LNCaP clone FGC (cell line): ENCODE measurements around the gene KRT6C.
"Not testable (repeated sequence)": the region's sequence is repeated elsewhere in the genome, so short reads cannot be mapped to it uniquely, and the experiment has no call there.

Experiments used
- DNase-seq: peaks from one replicate; pipeline ENCODE4 v3.0.0-alpha.2; 2011; ENCODE audit warnings: low read depth
- H3K4me3 ChIP-seq: 2 replicates; pipeline ENCODE4 v1.5.1; 2011; ENCODE audit warnings: mild to moderate bottlenecking, low read depth, low read length, control low read depth
- TF ChIP-seq, protein P1 (sequence below): IDR thresholded peaks from 2 replicates; pipeline ENCODE4 v1.5.1; 2012; ENCODE audit warnings: mild to moderate bottlenecking; ENCODE audit not compliant: control insufficient read depth, insufficient read depth; ENCODE audit errors: extremely low read depth

Gene KRT6C

DNA sequence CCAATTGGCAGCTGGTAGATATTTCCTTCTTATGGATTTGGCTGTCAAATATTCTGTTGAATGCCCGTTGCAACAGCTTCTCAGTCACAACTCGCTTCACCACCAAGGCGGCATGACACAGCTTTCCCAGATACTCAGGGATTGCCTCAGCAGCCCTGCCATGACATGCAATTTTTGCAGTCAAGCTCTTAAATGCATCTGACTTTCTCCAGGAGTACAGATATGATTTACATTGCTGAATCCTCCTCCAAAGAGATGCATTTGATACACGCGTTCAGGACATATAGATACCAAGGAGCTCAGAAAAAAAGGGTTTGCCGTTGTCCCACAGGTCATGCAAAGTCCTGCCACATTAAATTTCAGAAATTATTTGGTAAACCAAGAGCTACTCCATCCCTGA lies 40.1 kb upstream of the KRT6C start:
- TF ChIP-seq, protein P1, sequence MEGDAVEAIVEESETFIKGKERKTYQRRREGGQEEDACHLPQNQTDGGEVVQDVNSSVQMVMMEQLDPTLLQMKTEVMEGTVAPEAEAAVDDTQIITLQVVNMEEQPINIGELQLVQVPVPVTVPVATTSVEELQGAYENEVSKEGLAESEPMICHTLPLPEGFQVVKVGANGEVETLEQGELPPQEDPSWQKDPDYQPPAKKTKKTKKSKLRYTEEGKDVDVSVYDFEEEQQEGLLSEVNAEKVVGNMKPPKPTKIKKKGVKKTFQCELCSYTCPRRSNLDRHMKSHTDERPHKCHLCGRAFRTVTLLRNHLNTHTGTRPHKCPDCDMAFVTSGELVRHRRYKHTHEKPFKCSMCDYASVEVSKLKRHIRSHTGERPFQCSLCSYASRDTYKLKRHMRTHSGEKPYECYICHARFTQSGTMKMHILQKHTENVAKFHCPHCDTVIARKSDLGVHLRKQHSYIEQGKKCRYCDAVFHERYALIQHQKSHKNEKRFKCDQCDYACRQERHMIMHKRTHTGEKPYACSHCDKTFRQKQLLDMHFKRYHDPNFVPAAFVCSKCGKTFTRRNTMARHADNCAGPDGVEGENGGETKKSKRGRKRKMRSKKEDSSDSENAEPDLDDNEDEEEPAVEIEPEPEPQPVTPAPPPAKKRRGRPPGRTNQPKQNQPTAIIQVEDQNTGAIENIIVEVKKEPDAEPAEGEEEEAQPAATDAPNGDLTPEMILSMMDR = no peak
- DNase-seq = no peak
- H3K4me3 ChIP-seq = no peak overlapping the region

DNA sequence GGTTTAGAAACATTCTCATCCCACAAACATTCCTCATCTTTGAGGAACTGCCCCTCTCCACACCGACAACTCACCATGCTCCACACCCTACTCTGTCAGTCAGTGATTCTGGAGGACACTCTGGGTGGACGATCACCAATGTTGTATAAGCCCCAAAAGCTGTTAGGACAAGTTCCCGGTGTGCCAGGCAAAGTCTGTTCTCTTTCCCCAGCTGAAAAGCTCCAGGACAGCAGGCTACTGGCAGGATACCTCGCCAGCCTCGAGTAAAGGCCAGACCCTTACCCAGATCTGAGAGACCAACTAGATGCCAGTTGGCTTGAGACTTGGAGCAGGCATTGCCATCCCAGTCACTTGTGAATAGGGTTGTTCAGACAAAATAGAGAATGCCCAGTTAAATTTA lies 34.6 kb upstream of the KRT6C start:
- H3K4me3 ChIP-seq = no peak overlapping the region
- DNase-seq = no peak
- TF ChIP-seq, protein P1 = no peak

GRCh38 chr12:52506858-52507715 lies 33.5 kb upstream of the KRT6C start:
- peak; percentile 10 for DNase-seq
- H3K4me3 ChIP-seq = no peak overlapping the region
- TF ChIP-seq, protein P1 = peak; percentile 57

DNA sequence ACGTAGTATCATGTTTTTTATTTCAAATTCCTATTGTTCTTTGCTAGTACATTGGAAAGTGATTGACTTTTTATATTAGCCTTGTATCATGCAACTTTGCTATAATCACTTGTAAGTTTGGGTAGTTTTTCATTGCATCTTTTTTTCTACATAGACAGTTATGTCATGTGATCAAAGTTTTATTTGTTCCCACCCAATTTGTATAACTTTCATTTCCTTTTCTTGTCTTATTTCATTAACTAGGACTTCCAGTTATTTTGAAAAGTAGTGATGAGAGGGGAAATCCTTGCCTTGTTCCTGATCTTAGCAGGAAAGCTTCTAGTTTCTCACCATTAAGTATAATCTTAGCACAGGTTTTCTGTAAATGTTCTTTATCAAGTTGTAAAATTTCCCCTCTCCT lies 29.3 kb upstream of the KRT6C start:
- no peak overlapping the region for H3K4me3 ChIP-seq
- DNase-seq = no peak
- TF ChIP-seq, protein P1 = no peak

DNA sequence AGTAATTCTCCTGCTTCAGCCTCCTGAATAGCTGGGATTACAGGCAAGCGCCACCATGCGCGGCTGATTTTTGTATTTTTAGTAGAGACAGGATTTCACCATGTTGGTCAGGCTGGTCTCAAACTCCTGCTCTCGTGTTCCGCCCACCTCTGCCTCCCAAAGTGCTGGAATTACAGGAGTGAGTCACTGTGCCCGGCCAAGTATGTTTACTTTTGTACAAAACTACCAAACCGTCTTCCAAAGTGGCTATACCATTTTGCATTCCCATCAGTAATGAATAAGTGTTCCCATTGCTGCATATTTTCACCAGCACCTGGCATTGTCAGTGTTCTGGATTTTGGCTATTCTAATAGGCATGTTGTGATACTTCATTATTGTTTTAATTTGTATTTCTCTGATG lies 27.9 kb upstream of the KRT6C start:
- DNase-seq = no peak
- TF ChIP-seq, protein P1 = no peak
- H3K4me3 ChIP-seq = no peak overlapping the region

- not testable (repeated sequence) for H3K4me3 ChIP-seq, DNase-seq
Observed at GRCh38 chr12:52500574-52500973, 27.0 kb upstream of the KRT6C start.

DNA sequence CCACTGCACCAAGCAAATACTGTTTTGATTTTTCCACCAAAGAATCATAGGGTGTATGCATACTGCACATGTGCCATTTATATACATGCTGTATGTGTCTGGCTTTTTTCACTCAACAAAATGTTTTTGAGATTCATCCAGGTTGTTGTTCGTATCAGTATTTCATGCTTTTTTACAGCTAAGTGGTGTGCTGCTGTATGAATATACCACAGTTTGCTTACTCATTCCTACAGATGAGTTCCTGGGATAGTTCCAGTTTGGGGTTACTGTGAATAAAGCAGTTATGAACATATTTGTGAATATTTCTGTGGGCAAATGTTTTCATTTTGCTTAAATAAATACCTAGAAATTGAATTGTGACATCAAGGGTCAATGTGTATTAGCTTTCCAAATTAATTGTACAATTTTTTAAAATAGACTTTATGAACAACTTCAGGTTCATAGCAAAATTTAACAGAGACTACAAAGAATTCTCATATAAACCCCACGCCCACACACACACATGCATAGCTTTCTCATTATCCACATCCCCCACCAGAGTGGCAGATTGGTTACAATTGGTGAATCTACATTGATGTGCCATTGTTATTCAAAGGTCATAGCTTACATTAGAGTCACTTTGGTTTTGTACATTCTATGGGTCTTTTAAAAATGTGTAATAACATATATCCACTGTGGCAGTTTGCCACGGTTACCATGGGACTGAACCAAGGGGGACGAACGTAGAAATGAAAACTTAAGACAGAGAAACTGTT lies 26.4 kb upstream of the KRT6C start:
- no peak overlapping the region for H3K4me3 ChIP-seq
- DNase-seq = no peak
- TF ChIP-seq, protein P1 = no peak
